WERI-Rb-1 (cell line): ENCODE results near the gene UBE4A.
"Not testable (repeated sequence)": the region's sequence is repeated elsewhere in the genome, so short reads cannot be mapped to it uniquely, and the experiment has no call there.

ENCODE experiments used
- DNase-seq: peaks from one replicate; pipeline ENCODE4 v3.0.0-alpha.2; 2020
- H3K27ac ChIP-seq: fragments of 250-450 bp; sonication (Bioruptor Pico); 2 replicates; pipeline ENCODE4 v1.5.1; 2020; ENCODE audit warnings: mild to moderate bottlenecking, moderate library complexity
- H3K27me3 ChIP-seq: fragments of 250-450 bp; sonication (Bioruptor Pico); 2 replicates; pipeline ENCODE4 v1.5.1; 2021; ENCODE audit warnings: mild to moderate bottlenecking, low read depth, moderate library complexity; ENCODE audit not compliant: insufficient read depth, severe bottlenecking
- H3K36me3 ChIP-seq: fragments of 250-450 bp; sonication (Bioruptor Pico); 2 replicates; pipeline ENCODE4 v1.5.1; 2020; ENCODE audit warnings: mild to moderate bottlenecking, moderate library complexity
- H3K4me3 ChIP-seq: 2 replicates; pipeline ENCODE4 v1.5.1; 2011; ENCODE audit warnings: low read depth, mild to moderate bottlenecking, control low read depth, low read length
- H3K9me3 ChIP-seq: fragments of 250-450 bp; sonication (Bioruptor Pico); 2 replicates; pipeline ENCODE4 v1.5.1; 2021; ENCODE audit warnings: mild to moderate bottlenecking, moderate library complexity; ENCODE audit not compliant: severe bottlenecking
- CTCF ChIP-seq: IDR thresholded peaks from 2 replicates; pipeline ENCODE4 v1.5.1; 2011; ENCODE audit warnings: low read depth, mild to moderate bottlenecking, control low read depth, inconsistent platforms, low read length

UBE4A gene

GRCh38 chr11:118415739-118416068 lies 56.3 kb downstream of the UBE4A start:
- no peak for DNase-seq
- H3K4me3 ChIP-seq, result no peak overlapping the region

GRCh38 chr11:118416900-118417299 lies 57.5 kb downstream of the UBE4A start:
- H3K9me3 ChIP-seq, DNase-seq: not testable (repeated sequence)

More at GRCh38 chr11:118415739-118416068, 56.3 kb downstream of the UBE4A start:
- Histone ChIP-seq H3K36me3 (no peaks in the 10 kb centered on the region), H3K27ac (no peak overlapping the region), H3K27me3 (no peaks in the 10 kb centered on the region), H3K9me3 (no peaks in the 10 kb centered on the region)
- TF ChIP-seq CTCF, result no peak

GRCh38 chr11:118417801-118418200 lies 58.4 kb downstream of the UBE4A start:
- no peaks in the 10 kb centered on the region for H3K36me3 ChIP-seq

More at GRCh38 chr11:118416900-118417299, 57.5 kb downstream of the UBE4A start:
- H3K36me3 ChIP-seq, H3K4me3 ChIP-seq, H3K27me3 ChIP-seq, H3K27ac ChIP-seq: not testable (repeated sequence)

GRCh38 chr11:118418766-118419165 lies 59.4 kb downstream of the UBE4A start:
- Histone ChIP-seq H3K27ac (no peak overlapping the region), H3K4me3 (no peak overlapping the region), H3K27me3 (no peaks in the 10 kb centered on the region), H3K9me3 (no peaks in the 10 kb centered on the region), H3K36me3 (no peaks in the 10 kb centered on the region)
- TF ChIP-seq CTCF, result no peak
- no peak for DNase-seq

More at GRCh38 chr11:118417801-118418200, 58.4 kb downstream of the UBE4A start:
- DNase-seq, result no peak
- no peak for TF ChIP-seq CTCF
- Histone ChIP-seq H3K9me3 (no peaks in the 10 kb centered on the region), H3K4me3 (no peak overlapping the region), H3K27me3 (no peaks in the 10 kb centered on the region), H3K27ac (no peak overlapping the region)

GRCh38 chr11:118427707-118428106 lies 68.3 kb downstream of the UBE4A start:
- TF ChIP-seq CTCF, result no peak
- Histone ChIP-seq H3K4me3 (no peak overlapping the region), H3K9me3 (no peaks in the 10 kb centered on the region), H3K27ac (no peak overlapping the region), H3K36me3 (no peaks in the 10 kb centered on the region), H3K27me3 (no peaks in the 10 kb centered on the region)
- no peak for DNase-seq

- H3K4me3 ChIP-seq, result no peak overlapping the region
- TF ChIP-seq CTCF, result peak; percentile 26; the same call in 1 of the 2 replicates
- no peak overlapping the region for H3K27ac ChIP-seq
Observed at GRCh38 chr11:118430956-118431355, 71.6 kb downstream of the UBE4A start.

More at GRCh38 chr11:118430956-118431355, 71.6 kb downstream of the UBE4A start:
- DNase-seq, result no peak
- Histone ChIP-seq H3K9me3 (no peaks in the 10 kb centered on the region), H3K36me3 (no peaks in the 10 kb centered on the region), H3K27me3 (no peaks in the 10 kb centered on the region)
